Neural progenitor cell (in vitro differentiated cells): Measurements from ENCODE around the gene COL15A1. TPM values are rescaled to one million over a fixed set of nuclear protein-coding genes. Genes with fewer than 3 reads are reported as not detected.

Source experiments
- DNase-seq: peaks from one replicate; pipeline ENCODE4 v3.0.0-alpha.2; 2016; ENCODE audit warnings: low spot score
- H2AFZ ChIP-seq: fragments of 200-600 bp; sonication (generic); replicated peaks from 2 replicates; pipeline ENCODE4 v1.6.1; 2016; ENCODE audit warnings: antibody characterized with exemption
- H3F3A ChIP-seq: fragments of 200-600 bp; sonication (generic); 2 replicates; pipeline ENCODE4 v1.6.1; 2016; ENCODE audit warnings: antibody characterized with exemption, low read depth
- H3K27ac ChIP-seq: fragments of 200-600 bp; sonication (generic); 2 replicates; pipeline ENCODE4 v1.5.1; 2016; ENCODE audit warnings: mild to moderate bottlenecking
- H3K27me3 ChIP-seq: fragments of 200-600 bp; sonication (generic); 2 replicates; pipeline ENCODE4 v1.6.1; 2016; ENCODE audit warnings: mild to moderate bottlenecking, moderate library complexity
- H3K36me3 ChIP-seq: fragments of 200-600 bp; sonication (generic); 2 replicates; pipeline ENCODE4 v1.5.1; 2016
- H3K4me1 ChIP-seq: fragments of 200-600 bp; sonication (generic); 2 replicates; pipeline ENCODE4 v1.6.1; 2016; ENCODE audit warnings: mixed run types
- H3K4me2 ChIP-seq: fragments of 200-600 bp; sonication (generic); 2 replicates; pipeline ENCODE4 v1.6.1; 2016
- H3K4me3 ChIP-seq: fragments of 200-600 bp; sonication (generic); 2 replicates; pipeline ENCODE4 v1.5.1; 2016
- H3K79me2 ChIP-seq: fragments of 200-600 bp; sonication (generic); 2 replicates; pipeline ENCODE4 v1.6.1; 2016; ENCODE audit warnings: low read depth
- H3K9ac ChIP-seq: fragments of 200-600 bp; sonication (generic); 2 replicates; pipeline ENCODE4 v1.6.1; 2016
- H3K9me3 ChIP-seq: fragments of 200-600 bp; sonication (generic); 2 replicates; pipeline ENCODE4 v1.5.1; 2016; ENCODE audit warnings: low read depth
- H4K20me1 ChIP-seq: fragments of 200-600 bp; sonication (generic); 2 replicates; pipeline ENCODE4 v1.6.1; 2016; ENCODE audit warnings: low read depth
- H3K27ac Mint-ChIP-seq: 3 replicates; pipeline ENCODE4 v1.8.0; 2021; ENCODE audit warnings: mixed read lengths
- H3K27me3 Mint-ChIP-seq: 2 replicates; pipeline ENCODE4 v1.8.0; 2022; ENCODE audit warnings: low read depth, mild to moderate bottlenecking, inconsistent platforms, moderate library complexity, mixed read lengths; ENCODE audit not compliant: insufficient read depth
- H3K36me3 Mint-ChIP-seq: 3 replicates; pipeline ENCODE4 v1.8.0; 2021; ENCODE audit warnings: mixed read lengths
- H3K4me1 Mint-ChIP-seq: 3 replicates; pipeline ENCODE4 v1.8.0; 2021; ENCODE audit warnings: mixed read lengths
- H3K4me3 Mint-ChIP-seq: 3 replicates; pipeline ENCODE4 v1.8.0; 2021; ENCODE audit warnings: mild to moderate bottlenecking, moderate library complexity, mixed read lengths
- H3K9me3 Mint-ChIP-seq: 3 replicates; pipeline ENCODE4 v1.8.0; 2020; ENCODE audit warnings: mixed read lengths
- EZH2 ChIP-seq: fragments of 200-600 bp; sonication (generic); IDR thresholded peaks from 2 replicates; pipeline ENCODE4 v1.6.1; 2017; ENCODE audit warnings: antibody characterized with exemption, mild to moderate bottlenecking, moderate library complexity
- EZH2phosphoT487 ChIP-seq: fragments of 200-600 bp; sonication (generic); IDR thresholded peaks from 2 replicates; pipeline ENCODE4 v1.6.1; 2017; ENCODE audit warnings: antibody characterized with exemption
- total RNA-seq: library from RNA; depleted of rRNA; stranded (reverse); fragments of >200 nt; gene quantifications from 2 replicates; pipeline ENCODE4 v1.2.3, GENCODE V29; 2015; ENCODE audit warnings: low replicate concordance
- TF ChIP-seq, protein P1 (sequence below): fragments of 200-600 bp; sonication (generic); IDR thresholded peaks from 2 replicates; pipeline ENCODE4 v1.5.1; 2017; ENCODE audit warnings: antibody characterized with exemption, mild to moderate bottlenecking

The COL15A1 gene
- total RNA-seq, 1 donor from 2014 or later = 3.2 TPM

DNA sequence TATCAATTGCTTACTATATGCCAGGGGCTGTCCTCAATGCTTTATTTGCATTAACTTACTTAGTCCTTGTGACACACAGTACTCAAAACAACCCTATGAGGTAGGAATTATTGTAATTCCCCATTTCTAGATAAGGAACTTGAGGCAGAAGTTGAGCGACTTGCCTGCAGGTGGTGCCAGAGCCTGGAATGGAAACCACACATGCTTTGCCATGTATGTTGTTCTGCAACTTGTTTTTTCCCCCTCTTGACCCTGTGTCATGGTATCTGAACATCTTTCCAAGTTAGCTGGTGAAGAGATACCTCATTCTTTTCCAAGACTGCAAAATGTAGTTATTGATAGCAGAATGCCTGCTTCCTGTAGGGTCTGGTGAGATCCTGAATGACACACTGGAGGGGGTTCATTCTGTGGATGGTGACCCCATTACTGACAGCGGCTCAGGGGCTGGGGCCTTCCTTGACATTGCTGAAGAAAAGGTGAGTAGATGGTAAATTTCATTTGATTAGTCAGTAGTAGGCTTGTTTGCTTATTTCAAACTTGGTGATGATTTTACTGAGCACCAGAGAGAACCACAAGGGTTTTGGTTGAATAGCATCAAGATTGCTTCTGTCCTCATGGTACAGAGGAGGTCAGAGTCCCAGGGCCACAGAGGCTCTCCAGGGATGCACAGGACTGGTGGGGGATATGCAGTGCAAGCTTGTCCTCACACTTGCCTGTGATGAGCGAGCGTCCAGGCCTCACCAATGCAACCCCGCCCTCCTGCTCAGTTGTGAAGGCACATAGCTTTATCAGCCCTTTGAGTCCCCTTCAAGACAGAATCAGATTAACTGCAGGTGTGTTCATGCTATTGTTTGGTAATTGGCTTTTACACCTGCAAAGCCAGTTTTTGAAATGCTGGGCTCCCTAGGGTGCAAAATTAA is 57.0 kb downstream of the COL15A1 start:
- Histone ChIP-seq H3F3A (peaks cover 12% of the 10 kb centered on the region), H3K9me3 (no peaks in the 10 kb centered on the region), H3K4me3 (no peak overlapping the region), H3K27ac (no peak overlapping the region), H3K79me2 (no peaks in the 10 kb centered on the region), H3K4me1 (peaks cover 24% of the 10 kb centered on the region), H3K27me3 (no peaks in the 10 kb centered on the region), H3K36me3 (no peaks in the 10 kb centered on the region), H3K9ac (no peak overlapping the region), H4K20me1 (no peaks in the 10 kb centered on the region), H2AFZ (no peak overlapping the region), H3K4me2 (peak overlapping the region; percentile 1)
- peak overlapping the region; percentile 88 for H3K27ac Mint-ChIP-seq
- peaks cover 9% of the 10 kb centered on the region for H3K9me3 Mint-ChIP-seq
- DNase-seq = peak; percentile 63
- H3K4me1 Mint-ChIP-seq = peaks cover 34% of the 10 kb centered on the region
- peaks cover 2% of the 10 kb centered on the region for H3K36me3 Mint-ChIP-seq
- H3K27me3 Mint-ChIP-seq = no peaks in the 10 kb centered on the region
- no peak overlapping the region for H3K4me3 Mint-ChIP-seq
- TF ChIP-seq, protein P1, sequence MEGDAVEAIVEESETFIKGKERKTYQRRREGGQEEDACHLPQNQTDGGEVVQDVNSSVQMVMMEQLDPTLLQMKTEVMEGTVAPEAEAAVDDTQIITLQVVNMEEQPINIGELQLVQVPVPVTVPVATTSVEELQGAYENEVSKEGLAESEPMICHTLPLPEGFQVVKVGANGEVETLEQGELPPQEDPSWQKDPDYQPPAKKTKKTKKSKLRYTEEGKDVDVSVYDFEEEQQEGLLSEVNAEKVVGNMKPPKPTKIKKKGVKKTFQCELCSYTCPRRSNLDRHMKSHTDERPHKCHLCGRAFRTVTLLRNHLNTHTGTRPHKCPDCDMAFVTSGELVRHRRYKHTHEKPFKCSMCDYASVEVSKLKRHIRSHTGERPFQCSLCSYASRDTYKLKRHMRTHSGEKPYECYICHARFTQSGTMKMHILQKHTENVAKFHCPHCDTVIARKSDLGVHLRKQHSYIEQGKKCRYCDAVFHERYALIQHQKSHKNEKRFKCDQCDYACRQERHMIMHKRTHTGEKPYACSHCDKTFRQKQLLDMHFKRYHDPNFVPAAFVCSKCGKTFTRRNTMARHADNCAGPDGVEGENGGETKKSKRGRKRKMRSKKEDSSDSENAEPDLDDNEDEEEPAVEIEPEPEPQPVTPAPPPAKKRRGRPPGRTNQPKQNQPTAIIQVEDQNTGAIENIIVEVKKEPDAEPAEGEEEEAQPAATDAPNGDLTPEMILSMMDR = peak; percentile 75
- TF ChIP-seq EZH2 = no peak

DNA sequence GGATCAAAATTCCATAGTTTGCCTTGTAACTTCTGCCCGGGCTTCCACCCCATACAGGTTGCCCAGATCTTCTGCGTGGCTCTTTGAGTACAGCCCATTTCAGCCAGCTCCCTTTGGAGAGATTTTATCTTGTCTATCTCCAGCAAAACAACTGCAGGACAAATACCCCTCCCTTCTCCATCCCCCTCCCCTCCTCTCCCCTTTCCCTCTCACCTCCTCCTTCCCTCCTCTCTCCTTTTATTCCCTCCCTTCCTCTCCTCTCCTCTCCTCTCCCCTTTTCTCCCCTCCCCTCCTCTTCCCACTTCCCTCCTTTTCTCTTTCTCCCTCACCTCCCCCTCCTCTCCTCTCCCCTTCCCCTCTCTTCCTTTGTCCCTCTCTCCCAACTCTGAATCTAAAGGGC is 58.2 kb downstream of the COL15A1 start:
- Histone ChIP-seq H3K9me3 (no peaks in the 10 kb centered on the region), H3K4me1 (peaks cover 24% of the 10 kb centered on the region), H4K20me1 (no peaks in the 10 kb centered on the region), H3K4me2 (no peak overlapping the region), H3K4me3 (no peak overlapping the region), H3K27me3 (no peaks in the 10 kb centered on the region), H3K27ac (no peak overlapping the region), H3K36me3 (no peaks in the 10 kb centered on the region), H3F3A (peaks cover 12% of the 10 kb centered on the region), H2AFZ (peak overlapping the region; percentile 29), H3K9ac (no peak overlapping the region), H3K79me2 (no peaks in the 10 kb centered on the region)
- Mint-ChIP-seq H3K27ac (no peak overlapping the region), H3K4me3 (no peak overlapping the region), H3K36me3 (peaks cover 2% of the 10 kb centered on the region), H3K4me1 (peaks cover 34% of the 10 kb centered on the region), H3K27me3 (no peaks in the 10 kb centered on the region), H3K9me3 (peaks cover 9% of the 10 kb centered on the region)
- TF ChIP-seq EZH2 (no peak), EZH2phosphoT487 (no peak)
- TF ChIP-seq, protein P1 = no peak
- no peak for DNase-seq

DNA sequence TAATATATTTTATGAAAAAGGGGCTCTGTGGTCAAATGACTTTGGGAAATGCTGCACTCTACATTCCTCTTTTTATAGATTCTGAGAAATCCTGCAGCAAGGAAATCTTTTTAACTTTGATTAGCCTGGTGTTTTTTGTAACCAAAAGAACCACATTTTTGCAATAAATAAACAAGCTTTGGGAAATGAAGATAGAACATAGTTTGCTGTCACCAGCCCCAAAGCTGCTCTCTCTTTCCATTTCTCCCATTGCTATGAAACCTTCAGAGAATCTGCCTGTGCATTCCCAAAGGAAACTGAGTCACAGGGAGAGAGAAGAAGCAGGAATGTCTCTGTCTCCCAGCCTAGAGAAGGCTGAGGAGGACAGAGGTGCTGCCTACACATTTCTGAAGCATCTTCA is 59.0 kb downstream of the COL15A1 start:
- H3K27me3 ChIP-seq = no peaks in the 10 kb centered on the region
- no peak overlapping the region for H3K9ac ChIP-seq
- no peak for DNase-seq
- no peaks in the 10 kb centered on the region for H3K9me3 ChIP-seq
- H3K4me1 ChIP-seq = peaks cover 24% of the 10 kb centered on the region
- H3F3A ChIP-seq = peaks cover 12% of the 10 kb centered on the region
- H2AFZ ChIP-seq = no peak overlapping the region
- Mint-ChIP-seq H3K4me3 (no peak overlapping the region), H3K27me3 (no peaks in the 10 kb centered on the region), H3K4me1 (peaks cover 34% of the 10 kb centered on the region), H3K27ac (no peak overlapping the region), H3K9me3 (peaks cover 9% of the 10 kb centered on the region), H3K36me3 (peaks cover 2% of the 10 kb centered on the region)
- H3K36me3 ChIP-seq = no peaks in the 10 kb centered on the region
- H3K4me2 ChIP-seq = no peak overlapping the region
- TF ChIP-seq, protein P1 = no peak
- TF ChIP-seq EZH2 = no peak
- TF ChIP-seq EZH2phosphoT487 = no peak
- H3K27ac ChIP-seq = no peak overlapping the region
- H3K79me2 ChIP-seq = no peaks in the 10 kb centered on the region
- H3K4me3 ChIP-seq = no peak overlapping the region
- H4K20me1 ChIP-seq = no peaks in the 10 kb centered on the region
